DOHH2 (cell line): ENCODE measurements around the gene COL9A2.

ENCODE experiments used
- EZH2phosphoT487 ChIP-seq: fragments of 200-600 bp; sonication (generic); IDR thresholded peaks from 2 replicates; pipeline ENCODE4 v1.6.1; 2017; ENCODE audit warnings: borderline replicate concordance, mild to moderate bottlenecking, antibody characterized with exemption, low read length, moderate library complexity, mixed read lengths
- TF ChIP-seq, protein P1 (sequence below): fragments of 200-600 bp; sonication (generic); IDR thresholded peaks from one replicate; pipeline ENCODE4 v1.5.1; 2014; ENCODE audit warnings: antibody characterized with exemption, mild to moderate bottlenecking, low read depth, low read length; ENCODE audit not compliant: poor library complexity, severe bottlenecking

DNA sequence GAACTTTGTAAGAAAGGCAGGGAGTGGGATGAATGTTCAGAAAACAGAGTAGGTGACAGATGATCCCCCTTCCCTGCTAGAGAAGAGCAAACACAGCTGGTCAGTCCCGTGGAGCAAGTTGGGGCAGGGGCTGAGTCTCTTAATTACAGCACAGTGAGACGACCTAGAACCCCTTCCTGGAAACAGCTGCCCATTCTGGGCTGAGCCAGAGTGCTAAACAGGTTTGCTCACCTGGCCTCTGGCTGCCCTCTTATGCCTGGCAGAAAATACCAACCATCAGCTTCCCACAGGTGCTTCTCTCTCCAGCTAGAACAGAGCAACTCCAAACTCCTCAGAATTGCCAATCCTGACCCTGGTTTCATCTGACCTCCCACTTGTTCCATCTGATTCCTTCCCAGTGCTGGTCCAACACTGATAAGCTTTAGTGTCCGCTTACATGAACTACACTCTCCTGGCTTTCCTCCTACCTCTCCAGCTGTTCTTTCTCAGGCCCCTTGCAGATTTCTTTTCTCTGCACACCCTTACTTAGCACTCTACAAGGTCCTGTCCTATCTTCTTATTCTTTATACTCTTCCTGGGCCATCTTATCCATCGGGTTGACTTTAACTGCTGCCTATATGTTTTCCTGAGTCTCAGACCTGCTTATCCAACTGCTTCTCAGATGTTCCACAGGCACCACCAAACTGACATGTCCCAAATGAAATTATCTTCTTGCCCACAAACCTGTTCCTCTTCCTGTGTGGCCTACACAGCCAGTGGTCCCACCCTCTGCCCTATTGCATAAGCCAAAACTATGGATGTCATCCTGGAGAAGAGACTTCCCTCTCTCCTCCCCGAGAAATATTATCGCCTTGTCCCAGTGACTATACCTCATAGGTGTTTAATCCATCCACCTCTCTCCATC, 22.6 kb upstream of the COL9A2 start:
- TF ChIP-seq, protein P1, sequence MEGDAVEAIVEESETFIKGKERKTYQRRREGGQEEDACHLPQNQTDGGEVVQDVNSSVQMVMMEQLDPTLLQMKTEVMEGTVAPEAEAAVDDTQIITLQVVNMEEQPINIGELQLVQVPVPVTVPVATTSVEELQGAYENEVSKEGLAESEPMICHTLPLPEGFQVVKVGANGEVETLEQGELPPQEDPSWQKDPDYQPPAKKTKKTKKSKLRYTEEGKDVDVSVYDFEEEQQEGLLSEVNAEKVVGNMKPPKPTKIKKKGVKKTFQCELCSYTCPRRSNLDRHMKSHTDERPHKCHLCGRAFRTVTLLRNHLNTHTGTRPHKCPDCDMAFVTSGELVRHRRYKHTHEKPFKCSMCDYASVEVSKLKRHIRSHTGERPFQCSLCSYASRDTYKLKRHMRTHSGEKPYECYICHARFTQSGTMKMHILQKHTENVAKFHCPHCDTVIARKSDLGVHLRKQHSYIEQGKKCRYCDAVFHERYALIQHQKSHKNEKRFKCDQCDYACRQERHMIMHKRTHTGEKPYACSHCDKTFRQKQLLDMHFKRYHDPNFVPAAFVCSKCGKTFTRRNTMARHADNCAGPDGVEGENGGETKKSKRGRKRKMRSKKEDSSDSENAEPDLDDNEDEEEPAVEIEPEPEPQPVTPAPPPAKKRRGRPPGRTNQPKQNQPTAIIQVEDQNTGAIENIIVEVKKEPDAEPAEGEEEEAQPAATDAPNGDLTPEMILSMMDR = no peak
- TF ChIP-seq EZH2phosphoT487 = no peak
